ACC112 (cell line): ENCODE data around the gene TRAM2.

Experiments
- H2AFZ ChIP-seq: fragments of 200-600 bp; sonication (generic); one replicate; pipeline ENCODE4 v1.6.0; 2017; ENCODE audit warnings: antibody characterized with exemption, low read length; ENCODE audit not compliant: unreplicated experiment
- H3K27ac ChIP-seq: fragments of 200-600 bp; sonication (generic); 2 replicates; pipeline ENCODE4 v1.5.1; 2014; ENCODE audit warnings: low read depth, mild to moderate bottlenecking, antibody characterized with exemption, low read length, moderate library complexity
- H3K27me3 ChIP-seq: fragments of 200-600 bp; sonication (generic); 2 replicates; pipeline ENCODE4 v1.6.1; 2014; ENCODE audit warnings: mild to moderate bottlenecking, antibody characterized with exemption, low read length, moderate library complexity, mixed read lengths; ENCODE audit not compliant: insufficient read depth
- H3K36me3 ChIP-seq: fragments of 200-600 bp; sonication (generic); 2 replicates; pipeline ENCODE4 v1.6.1; 2016; ENCODE audit warnings: mild to moderate bottlenecking, antibody characterized with exemption, low read length, moderate library complexity, mixed read lengths; ENCODE audit not compliant: insufficient read depth
- H3K4me1 ChIP-seq: fragments of 200-600 bp; sonication (generic); one replicate; pipeline ENCODE4 v1.6.1; 2016; ENCODE audit warnings: low read length, mixed read lengths; ENCODE audit not compliant: insufficient read depth, unreplicated experiment, control insufficient read depth
- H3K4me3 ChIP-seq: fragments of 200-600 bp; sonication (generic); 2 replicates; pipeline ENCODE4 v1.5.1; 2014; ENCODE audit warnings: mild to moderate bottlenecking, low read depth, low read length
- H3K79me2 ChIP-seq: fragments of 200-600 bp; sonication (generic); one replicate; pipeline ENCODE4 v1.6.0; 2016; ENCODE audit warnings: low read length; ENCODE audit not compliant: control insufficient read depth, unreplicated experiment, insufficient read depth

Gene TRAM2

DNA sequence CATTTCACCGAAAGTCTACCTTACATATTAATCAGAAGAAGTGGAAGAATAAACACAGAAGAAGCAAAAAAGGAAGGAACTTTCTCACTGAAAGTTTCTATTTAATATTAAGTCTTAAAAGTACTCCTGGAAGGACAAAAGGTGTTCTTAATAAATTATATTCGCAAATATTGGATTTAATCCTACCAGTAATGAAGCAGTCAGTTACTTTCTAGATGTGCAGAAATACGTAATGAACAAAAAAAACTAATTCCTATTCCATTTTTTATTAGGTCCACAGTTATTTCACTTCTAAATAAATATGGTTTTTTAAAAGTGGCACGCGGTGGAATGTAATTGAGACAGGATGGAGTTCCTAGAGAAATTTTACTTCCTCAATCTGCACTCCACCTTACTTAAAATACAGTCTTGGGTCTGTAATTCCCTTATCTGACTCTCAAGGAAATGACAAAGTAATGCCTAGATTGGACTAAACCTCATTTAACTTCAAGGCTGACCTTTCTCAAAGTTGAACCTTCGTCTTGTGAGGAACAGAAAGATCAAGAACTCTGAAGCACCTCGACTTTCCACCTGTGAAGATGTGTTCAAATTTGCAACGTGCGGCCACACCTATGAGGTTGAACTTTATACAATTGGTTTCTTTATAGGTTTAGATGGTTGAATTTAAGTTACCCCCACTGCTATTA, 1.1 kb upstream of the TRAM2 start:
- Histone ChIP-seq H3K27ac (peak overlapping the region; percentile 95), H3K27me3 (no peaks in the 10 kb centered on the region), H3K36me3 (peaks cover 17% of the 10 kb centered on the region; the same call in 1 of the 2 replicates), H3K4me1 (peaks cover 24% of the 10 kb centered on the region), H2AFZ (peak overlapping the region; percentile 85), H3K79me2 (peaks cover 47% of the 10 kb centered on the region), H3K4me3 (peak overlapping the region; percentile 95)

DNA sequence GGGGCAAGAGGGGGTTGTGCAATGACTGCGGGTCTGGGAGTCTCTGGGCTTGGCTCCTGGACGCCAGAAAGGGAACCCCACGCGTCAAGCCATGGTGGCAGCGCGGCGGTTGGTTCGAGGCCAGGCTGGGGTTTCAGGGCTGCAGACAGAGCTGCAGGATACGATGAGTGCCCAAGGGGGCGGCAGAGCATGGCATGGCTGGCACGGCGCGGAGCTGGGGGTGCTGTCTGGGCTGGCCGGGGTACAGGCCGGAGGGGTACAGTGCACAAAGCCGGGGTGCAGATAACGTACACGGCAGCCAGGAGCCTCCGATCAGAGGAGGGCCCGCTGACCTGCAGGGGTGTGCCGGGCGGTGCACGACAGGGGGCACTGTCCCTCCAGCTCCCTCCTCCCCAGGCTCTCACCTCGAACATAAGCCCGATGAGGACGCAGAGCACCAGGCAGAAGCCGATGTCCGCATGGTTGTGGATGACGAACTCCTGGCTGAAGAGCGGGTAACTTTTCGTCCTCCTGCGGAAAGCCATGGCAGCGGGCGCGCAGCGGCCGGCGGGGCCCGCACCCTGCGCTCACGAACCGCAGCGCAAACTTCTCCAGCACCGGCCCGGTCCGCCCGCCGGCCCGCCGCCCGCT, 353 bp downstream of the TRAM2 start:
- Histone ChIP-seq H3K27ac (peak overlapping the region; percentile 100), H3K4me3 (peak overlapping the region; percentile 92), H3K27me3 (no peaks in the 10 kb centered on the region), H3K4me1 (peaks cover 38% of the 10 kb centered on the region), H3K79me2 (peaks cover 61% of the 10 kb centered on the region), H2AFZ (no peak overlapping the region), H3K36me3 (peaks cover 16% of the 10 kb centered on the region; the same call in 1 of the 2 replicates)

DNA sequence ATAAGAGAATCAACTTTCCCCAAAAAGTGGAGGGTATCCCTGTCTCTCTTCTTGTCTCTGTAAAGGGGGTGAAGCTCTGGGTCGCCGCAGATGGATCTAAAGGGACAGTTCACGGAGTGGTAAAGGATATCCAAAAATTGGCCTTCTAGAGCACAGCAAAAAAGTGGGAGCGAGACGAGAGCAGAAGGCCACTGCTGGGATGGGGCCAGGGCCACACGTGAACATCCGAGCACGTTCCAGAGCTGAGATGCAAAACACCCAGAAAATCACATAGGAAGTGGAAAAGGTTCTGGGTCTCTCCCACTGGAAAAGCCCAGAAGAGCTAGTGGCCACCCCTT, 837 bp downstream of the TRAM2 start:
- H3K79me2 ChIP-seq: peaks cover 66% of the 10 kb centered on the region
- no peaks in the 10 kb centered on the region for H3K27me3 ChIP-seq
- peaks cover 43% of the 10 kb centered on the region for H3K4me1 ChIP-seq
- no peak overlapping the region for H2AFZ ChIP-seq
- H3K36me3 ChIP-seq: peaks cover 16% of the 10 kb centered on the region; the same call in 1 of the 2 replicates
- peak overlapping the region; percentile 100 for H3K27ac ChIP-seq
- H3K4me3 ChIP-seq: peak overlapping the region; percentile 92

DNA sequence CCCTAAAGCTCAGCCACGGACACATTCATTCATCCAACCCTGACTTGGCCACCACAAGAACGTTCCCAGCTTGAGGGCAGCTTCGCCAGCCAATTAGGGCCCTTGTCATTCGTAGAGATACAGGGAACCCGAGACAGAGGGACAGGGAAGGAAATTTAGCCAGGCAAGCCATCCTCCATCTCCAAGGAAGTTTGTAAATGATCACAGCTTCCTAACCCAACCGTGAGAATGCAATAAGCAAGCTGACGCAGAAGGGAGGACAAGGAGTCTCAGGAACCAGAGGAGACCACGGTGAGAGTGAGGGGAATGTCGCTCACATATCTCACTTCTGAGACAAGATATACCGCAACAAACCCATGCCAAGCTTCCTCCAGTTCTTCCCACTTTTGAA, 1.4 kb downstream of the TRAM2 start:
- peak overlapping the region; percentile 92 for H3K4me3 ChIP-seq
- peak overlapping the region; percentile 100 for H3K27ac ChIP-seq
- no peak overlapping the region for H2AFZ ChIP-seq
- peaks cover 71% of the 10 kb centered on the region for H3K79me2 ChIP-seq
- no peaks in the 10 kb centered on the region for H3K27me3 ChIP-seq
- H3K36me3 ChIP-seq: peaks cover 16% of the 10 kb centered on the region; the same call in 1 of the 2 replicates
- H3K4me1 ChIP-seq: peaks cover 48% of the 10 kb centered on the region

DNA sequence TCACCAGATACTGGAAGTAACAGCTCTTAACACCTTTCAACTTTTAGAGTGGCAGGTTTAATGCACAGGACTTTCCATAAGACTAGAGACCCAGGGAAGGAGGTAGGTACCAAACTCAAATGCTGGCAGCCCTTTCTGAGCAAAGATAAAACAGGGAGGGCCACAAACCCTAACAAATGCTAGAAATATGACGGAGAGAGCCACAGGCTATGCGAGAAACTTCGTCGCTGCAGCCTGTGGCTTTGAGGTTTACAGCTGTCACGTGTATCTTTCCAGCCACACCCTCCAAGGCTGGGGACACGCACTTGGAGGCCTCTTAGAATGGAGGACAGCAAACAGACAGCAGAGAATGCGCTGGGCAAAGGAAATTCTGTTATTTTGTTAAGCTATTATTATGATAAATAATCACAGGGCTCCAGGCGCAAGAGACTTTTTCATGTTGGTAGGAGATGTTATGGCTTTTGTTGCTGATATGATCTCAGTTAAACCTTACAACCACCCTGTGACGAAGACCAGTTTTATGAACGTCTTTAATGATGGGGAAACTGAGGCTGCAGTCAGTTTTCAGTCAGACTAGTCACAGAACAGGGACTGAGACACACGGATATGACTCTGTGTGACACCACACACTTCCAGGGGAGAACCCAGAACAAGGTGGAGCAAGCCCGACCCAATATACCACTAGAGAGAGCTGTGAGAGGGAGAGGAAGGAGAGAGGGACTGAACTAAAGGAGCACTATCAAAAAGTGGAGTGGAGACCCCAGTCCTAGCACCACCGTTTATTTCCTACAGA, 2.0 kb downstream of the TRAM2 start:
- H3K4me3 ChIP-seq: peak overlapping the region; percentile 92
- peaks cover 54% of the 10 kb centered on the region for H3K4me1 ChIP-seq
- peak overlapping the region; percentile 100 for H3K27ac ChIP-seq
- H2AFZ ChIP-seq: peak overlapping the region; percentile 6
- H3K79me2 ChIP-seq: peaks cover 77% of the 10 kb centered on the region
- H3K36me3 ChIP-seq: peaks cover 16% of the 10 kb centered on the region; the same call in 1 of the 2 replicates
- no peaks in the 10 kb centered on the region for H3K27me3 ChIP-seq

DNA sequence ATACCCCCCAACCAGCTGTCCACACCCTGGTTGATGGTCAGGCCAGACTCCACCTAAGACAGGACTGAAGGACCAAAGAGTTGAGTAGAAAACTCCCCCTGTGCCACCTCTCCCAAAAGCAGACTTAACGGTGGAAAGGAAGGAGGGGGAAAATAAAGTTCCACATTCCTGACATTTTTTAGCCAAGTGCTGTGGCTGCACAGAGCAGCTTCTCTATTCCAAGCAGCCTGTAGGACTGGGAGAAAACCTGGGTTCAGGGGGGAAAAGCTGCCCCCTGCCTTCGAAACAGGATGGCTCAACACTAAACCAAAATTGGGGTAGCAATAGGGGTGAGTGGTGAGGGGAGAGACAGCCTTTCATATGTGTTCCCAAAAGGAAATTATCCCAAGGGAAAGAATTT, 3.6 kb downstream of the TRAM2 start:
- peak overlapping the region; percentile 100 for H3K27ac ChIP-seq
- H3K27me3 ChIP-seq: no peaks in the 10 kb centered on the region
- H3K4me1 ChIP-seq: peaks cover 70% of the 10 kb centered on the region
- H3K36me3 ChIP-seq: peaks cover 17% of the 10 kb centered on the region; the same call in 1 of the 2 replicates
- peak overlapping the region; percentile 92 for H3K4me3 ChIP-seq
- H2AFZ ChIP-seq: no peak overlapping the region
- H3K79me2 ChIP-seq: peaks cover 93% of the 10 kb centered on the region

DNA sequence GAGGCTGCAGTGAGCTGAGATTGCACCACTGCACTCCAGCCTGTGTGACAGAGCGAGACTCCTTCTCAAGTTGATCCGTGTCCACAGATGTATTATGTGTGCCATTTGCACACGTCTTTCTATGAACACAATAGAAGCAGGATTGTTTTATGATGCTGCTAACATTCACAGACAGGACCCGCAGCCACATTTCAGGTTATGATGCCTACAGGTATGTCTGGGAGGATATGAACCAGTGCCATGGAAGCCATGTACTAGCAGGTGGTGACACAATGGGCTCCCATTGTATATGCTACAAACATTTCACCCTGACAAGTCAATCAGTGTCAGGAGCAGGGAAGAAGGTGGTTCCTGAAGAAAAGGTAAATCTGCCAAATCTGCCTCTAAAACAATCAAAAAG, 4.3 kb downstream of the TRAM2 start:
- H3K4me1 ChIP-seq: peaks cover 70% of the 10 kb centered on the region
- H3K27ac ChIP-seq: peak overlapping the region; percentile 100
- H2AFZ ChIP-seq: no peak overlapping the region
- H3K36me3 ChIP-seq: peaks cover 24% of the 10 kb centered on the region
- peak overlapping the region; percentile 92 for H3K4me3 ChIP-seq
- peaks cover 94% of the 10 kb centered on the region for H3K79me2 ChIP-seq
- H3K27me3 ChIP-seq: no peaks in the 10 kb centered on the region

DNA sequence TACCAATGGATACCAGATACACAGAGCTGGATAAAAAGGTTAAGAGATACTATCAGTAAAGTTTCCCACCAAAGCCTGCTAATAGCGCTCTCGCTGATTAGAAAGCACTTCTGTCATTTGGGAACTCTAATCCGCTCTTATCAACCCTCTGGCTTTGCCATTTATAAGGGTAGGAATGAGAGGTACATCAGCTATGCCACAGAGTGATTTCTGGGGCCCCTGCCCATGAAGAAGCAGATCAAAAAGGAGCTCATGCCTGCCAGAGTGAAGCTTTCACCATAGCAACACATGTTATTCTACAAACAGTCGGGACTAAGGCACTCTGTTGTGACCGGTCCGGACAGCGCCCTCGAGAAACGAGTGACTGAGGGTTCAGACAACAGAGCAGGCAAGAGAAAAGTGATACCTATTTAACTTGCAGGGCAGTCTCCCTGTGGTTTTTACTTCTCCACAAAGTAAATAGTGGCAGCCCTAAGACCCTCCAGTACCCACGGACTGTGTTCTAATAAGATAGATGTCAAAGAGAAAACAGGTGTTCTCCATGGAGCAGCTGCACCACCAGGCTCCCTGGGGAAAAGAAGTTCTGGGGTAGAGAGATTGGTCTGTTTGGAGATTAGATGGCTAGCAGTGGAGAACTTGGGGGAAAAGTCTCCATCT, 5.6 kb downstream of the TRAM2 start:
- H3K4me3 ChIP-seq: peak overlapping the region; percentile 60
- H3K79me2 ChIP-seq: peaks cover 98% of the 10 kb centered on the region
- H3K4me1 ChIP-seq: peaks cover 80% of the 10 kb centered on the region
- H3K27ac ChIP-seq: peak overlapping the region; percentile 100
- H3K36me3 ChIP-seq: peaks cover 25% of the 10 kb centered on the region
- no peak overlapping the region for H2AFZ ChIP-seq
- no peaks in the 10 kb centered on the region for H3K27me3 ChIP-seq

DNA sequence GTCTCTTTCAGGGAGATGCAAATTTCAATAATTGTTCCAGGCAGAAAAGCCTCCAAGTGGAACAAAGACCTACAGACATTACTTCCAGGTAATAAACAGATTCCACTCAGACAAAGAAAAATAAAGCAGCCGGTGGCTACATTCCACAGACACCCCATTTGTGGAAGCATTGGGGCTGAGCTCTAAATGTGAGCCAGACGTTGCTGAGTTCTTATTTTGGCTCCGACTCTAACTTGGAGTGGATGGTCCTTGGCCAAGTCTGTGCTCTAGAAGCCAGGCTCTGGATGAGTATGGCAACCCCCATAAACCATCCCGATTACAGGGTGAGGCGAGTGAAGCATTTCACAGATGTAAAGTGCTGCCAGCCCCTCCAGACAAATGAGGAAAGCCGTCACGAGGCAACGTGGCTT, 6.6 kb downstream of the TRAM2 start:
- peak overlapping the region; percentile 100 for H3K27ac ChIP-seq

DNA sequence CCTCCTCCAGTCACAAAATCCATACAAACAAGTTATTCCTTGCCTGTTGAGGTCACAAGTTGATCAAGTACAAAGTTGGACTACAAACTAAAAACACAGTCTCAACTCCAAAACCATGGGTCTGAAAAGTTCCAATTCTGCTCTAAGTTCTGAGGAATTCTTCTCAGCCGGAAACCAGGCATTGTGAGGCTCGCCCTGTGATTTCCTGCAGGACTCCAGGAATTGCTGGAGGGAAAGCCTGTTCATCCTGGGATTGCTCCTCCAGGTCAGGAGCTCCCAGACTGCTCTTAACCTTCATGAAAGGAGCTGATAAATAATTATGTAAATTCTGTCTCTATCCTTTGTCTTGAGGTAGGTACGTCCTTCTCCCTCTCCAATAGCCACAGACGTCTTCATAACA, 8.5 kb downstream of the TRAM2 start:
- Histone ChIP-seq H3K79me2 (peaks cover 98% of the 10 kb centered on the region), H2AFZ (no peak overlapping the region), H3K4me1 (peaks cover 95% of the 10 kb centered on the region), H3K4me3 (peak overlapping the region; percentile 43; the same call in 1 of the 2 replicates), H3K27me3 (no peaks in the 10 kb centered on the region), H3K36me3 (peaks cover 32% of the 10 kb centered on the region), H3K27ac (peak overlapping the region; percentile 100)

More for the DNA sequence above, 6.6 kb downstream of the TRAM2 start:
- peak overlapping the region; percentile 60 for H3K4me3 ChIP-seq
- no peaks in the 10 kb centered on the region for H3K27me3 ChIP-seq
- H3K79me2 ChIP-seq: peaks cover 98% of the 10 kb centered on the region
- H3K4me1 ChIP-seq: peaks cover 89% of the 10 kb centered on the region
- H3K36me3 ChIP-seq: peaks cover 34% of the 10 kb centered on the region
- H2AFZ ChIP-seq: no peak overlapping the region
